GM10266 (cell line): ENCODE results near the gene CNTF.
A peak's percentile ranks its signal among the peaks of the same experiment; 100 is the strongest.

ENCODE experiments used
- DNase-seq: peaks from one replicate; pipeline ENCODE4 v3.0.0; 2012; ENCODE audit errors: extremely low spot score
- TF ChIP-seq, protein P1 (sequence below): IDR thresholded peaks from 2 replicates; pipeline ENCODE4 v1.5.1; 2012; ENCODE audit warnings: mild to moderate bottlenecking, low read depth; ENCODE audit not compliant: control insufficient read depth, insufficient read depth; ENCODE audit errors: missing control alignments

Gene CNTF

GRCh38 chr11:58625086-58625485 lies 2.6 kb downstream of the CNTF start:
- TF ChIP-seq, protein P1, sequence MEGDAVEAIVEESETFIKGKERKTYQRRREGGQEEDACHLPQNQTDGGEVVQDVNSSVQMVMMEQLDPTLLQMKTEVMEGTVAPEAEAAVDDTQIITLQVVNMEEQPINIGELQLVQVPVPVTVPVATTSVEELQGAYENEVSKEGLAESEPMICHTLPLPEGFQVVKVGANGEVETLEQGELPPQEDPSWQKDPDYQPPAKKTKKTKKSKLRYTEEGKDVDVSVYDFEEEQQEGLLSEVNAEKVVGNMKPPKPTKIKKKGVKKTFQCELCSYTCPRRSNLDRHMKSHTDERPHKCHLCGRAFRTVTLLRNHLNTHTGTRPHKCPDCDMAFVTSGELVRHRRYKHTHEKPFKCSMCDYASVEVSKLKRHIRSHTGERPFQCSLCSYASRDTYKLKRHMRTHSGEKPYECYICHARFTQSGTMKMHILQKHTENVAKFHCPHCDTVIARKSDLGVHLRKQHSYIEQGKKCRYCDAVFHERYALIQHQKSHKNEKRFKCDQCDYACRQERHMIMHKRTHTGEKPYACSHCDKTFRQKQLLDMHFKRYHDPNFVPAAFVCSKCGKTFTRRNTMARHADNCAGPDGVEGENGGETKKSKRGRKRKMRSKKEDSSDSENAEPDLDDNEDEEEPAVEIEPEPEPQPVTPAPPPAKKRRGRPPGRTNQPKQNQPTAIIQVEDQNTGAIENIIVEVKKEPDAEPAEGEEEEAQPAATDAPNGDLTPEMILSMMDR: no peak
- no peak for DNase-seq

DNA sequence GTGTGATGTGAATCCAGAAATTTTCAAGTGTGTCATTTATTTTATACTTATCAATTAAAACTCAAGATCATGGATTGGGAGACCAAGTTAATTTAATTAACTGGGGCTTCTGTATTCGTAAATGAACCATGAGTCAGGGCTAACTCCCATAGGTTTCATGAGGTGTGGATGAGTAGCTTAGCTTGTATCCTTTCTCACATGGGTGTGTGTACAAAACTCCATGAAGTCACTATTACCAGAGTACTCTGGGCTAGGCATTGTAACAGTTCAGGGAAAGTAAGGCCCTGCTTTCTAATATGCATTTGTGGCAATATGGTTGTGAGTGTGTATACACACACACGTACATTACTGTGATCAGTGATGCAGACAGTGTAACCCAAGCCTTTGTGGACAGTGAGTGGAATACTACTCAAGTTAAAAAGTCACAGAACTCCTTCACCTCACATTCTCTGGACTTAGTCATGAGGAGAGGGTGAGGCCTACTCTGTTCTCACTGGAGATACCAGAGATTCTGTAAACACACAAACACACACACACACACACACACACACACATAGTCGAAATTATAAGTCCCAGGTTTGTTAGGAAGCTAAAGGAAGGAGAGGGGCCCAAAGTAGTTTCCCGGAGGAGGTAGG lies 3.5 kb downstream of the CNTF start:
- no peak for DNase-seq

DNA sequence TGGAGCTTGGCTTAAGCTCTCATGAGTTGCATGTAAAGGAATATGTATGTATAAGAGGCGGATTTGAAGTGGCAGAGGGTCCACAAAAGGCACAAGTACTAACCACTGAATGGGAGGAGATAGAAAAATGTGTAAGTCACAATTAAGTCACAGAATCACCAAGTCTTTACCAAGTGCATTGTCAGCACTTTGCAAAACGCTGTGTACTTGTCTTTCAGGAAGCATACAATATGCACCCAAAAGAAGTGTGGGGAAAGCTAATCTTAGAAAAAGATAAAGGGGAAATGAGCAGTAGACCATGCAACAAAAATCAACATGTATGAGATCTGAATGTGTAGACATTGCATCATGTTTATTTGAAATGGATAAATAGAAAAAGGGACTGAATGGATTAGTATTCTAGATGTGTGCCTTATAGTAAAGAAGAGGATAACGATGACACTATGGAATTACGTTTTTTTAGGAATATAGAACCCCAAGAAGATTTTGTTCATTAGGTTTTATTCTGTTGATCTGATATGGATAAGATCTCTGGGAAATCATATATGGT lies 4.5 kb downstream of the CNTF start:
- TF ChIP-seq, protein P1: no peak
- DNase-seq: no peak

More for the DNA sequence above, 3.5 kb downstream of the CNTF start:
- TF ChIP-seq, protein P1: no peak

- TF ChIP-seq, protein P1: no peak
- DNase-seq: no peak
Measured at GRCh38 chr11:58628446-58628845, 6.0 kb downstream of the CNTF start.

GRCh38 chr11:58629857-58630256 lies 7.4 kb downstream of the CNTF start:
- DNase-seq: peak; percentile 41
- TF ChIP-seq, protein P1: peak; percentile 67

- TF ChIP-seq, protein P1: no peak
- no peak for DNase-seq
Measured at GRCh38 chr11:58631378-58631777, 8.9 kb downstream of the CNTF start.

DNA sequence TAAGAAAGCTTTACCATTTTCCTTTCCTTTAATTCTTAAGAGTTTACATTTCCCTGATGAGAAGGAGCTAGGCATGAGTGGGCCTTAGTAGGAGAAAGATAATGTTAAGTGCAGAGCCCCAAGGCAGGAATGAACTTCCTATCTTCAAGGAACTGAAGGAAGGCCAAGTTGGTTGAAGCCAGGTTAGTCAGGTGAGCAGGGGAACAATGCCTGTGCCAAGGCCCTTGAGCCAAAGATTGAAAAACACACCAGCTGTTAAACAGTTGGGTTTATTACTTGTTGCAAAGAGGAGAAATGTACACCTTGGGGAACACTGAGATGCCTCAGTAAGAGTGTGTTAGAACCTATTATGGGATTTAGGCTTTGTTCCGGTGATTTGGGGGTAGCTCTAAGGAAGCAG lies 10.0 kb downstream of the CNTF start:
- no peak for DNase-seq
- TF ChIP-seq, protein P1: no peak
